Stimulated activated CD4-positive, alpha-beta T cell treated with anti-CD3 and anti-CD28 coated beads, TNF-alpha, amount 100 ng/mL, for 1 hour (primary cell): ENCODE measurements around the gene MTG2.

Experiments used
- DNase-seq, 3 donors: peaks; one replicate each; pipeline ENCODE4 v3.0.0-alpha.2; 2020; ENCODE audit warnings: low read depth in 3 of 3, low spot score in 1 of 3

The MTG2 gene

DNA sequence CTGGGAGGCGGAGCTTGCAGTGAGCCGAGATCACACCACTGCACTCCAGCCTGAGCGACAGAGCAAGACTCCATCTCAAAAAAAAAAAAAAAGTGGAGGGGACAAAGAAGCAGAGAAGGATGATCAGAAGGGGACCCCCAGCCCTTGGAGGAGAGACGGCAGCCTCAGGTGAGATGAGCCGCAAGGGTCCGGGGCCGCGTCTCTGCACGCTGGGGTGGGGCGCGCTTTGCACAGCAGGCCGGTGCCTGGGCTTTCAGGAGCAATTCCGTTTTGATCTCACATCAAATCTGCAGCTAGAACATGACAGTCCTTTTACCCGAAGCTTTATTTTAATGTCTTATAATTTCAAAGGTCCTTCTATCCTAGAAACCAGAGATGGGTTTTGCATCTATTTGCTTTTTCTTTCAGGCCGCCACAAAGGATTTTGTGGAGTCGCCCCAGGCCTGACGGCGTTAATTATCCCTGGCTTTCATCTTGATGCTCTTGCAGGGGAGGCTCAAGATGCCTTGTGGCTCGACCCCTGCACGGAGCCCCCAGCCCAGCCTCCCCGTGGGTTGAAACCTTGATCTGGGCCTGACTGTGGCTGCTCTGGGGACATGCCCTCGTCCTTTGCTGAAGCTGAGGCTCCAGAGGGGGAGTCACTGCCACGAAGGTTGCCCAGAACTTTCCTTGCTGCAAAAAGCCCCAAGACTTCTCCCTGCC is 20.0 kb downstream of the MTG2 start:
- no peak for DNase-seq

DNA sequence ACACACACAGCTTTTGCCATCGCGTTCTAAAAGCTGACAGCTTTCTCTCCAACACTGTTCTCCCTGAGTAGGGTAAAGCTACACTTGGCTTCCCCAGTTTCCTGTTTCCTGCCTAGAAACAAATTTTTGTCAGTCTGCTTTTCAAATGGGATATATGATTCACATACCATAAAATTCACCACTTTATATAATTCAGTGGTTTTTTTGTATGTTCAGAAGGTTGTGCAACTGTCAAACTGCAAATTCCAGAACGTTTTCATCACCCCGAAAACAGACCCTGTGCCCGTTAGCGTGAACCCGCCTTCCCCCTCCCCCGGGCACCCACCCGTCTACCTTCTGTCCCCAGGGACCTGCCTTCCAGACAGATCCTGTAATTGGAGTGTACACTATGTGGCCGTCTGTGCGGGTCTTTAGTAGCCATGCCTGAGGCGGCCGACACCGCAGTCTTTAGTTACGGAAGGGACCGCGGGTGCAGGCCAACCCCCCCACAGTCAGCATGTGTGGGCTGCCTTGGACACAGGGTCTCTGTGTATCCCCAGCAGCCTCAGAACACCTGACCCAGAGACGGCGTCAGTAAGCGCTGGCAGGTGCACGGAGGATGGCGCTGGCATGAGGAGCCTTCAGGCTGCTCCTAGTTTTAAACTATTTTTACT is 20.7 kb downstream of the MTG2 start:
- DNase-seq: no peak

DNA sequence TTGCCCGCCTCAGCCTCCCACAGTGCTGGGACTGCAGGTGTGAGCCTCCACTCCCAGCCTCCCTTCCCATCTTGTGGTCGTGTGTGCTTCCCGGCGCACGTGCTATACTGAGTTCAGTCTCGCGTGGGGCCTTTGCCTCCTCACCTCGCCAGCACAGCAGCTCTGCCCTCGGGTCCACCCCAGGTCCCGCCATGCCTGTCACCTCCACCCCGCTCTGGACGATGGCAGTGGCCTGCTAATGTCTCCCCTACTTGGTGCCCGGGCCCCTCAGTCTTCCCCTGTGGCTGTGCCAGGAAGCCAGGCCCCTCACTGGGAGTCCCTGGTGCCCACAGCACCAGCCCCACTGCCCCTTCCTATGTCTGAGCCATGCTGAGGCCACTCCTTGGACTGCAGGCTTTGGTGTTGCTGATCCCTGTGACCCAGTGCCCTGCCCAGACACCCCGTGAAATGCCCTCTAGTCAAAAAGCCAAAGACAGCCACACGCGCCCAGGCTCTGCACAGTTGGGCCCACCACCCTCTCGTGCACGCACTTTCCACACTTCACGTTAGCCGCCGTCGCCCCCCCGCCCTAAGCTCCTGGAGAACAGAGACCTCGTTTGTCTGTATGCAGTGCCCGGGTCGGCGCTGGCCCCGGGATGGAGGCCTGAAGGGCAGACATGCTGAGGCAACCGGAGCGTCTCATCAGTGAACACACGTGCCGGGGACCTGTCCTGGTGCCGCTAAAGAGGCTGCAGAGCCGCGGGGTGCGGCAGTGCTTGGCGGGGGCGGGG is 23.0 kb downstream of the MTG2 start:
- no peak for DNase-seq

DNA sequence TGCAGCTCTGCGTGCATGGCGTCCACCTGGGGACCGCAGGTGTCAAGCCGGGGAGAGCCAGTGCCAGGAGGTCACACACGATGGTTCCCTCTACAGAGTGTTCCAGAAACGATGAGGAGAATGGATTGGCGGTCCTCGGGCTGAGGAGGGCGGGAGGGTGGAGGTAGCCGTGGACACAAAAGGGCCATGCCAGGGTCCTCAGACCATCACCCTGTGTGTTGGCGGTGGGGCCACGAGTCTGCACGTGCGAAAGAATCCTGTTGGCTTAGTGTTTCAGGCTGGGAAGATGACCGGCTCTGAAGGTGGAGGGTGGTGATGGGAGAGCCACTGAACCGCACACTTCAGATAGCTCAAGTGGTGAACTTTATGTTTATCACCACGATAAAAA is 23.6 kb downstream of the MTG2 start:
- no peak for DNase-seq

DNA sequence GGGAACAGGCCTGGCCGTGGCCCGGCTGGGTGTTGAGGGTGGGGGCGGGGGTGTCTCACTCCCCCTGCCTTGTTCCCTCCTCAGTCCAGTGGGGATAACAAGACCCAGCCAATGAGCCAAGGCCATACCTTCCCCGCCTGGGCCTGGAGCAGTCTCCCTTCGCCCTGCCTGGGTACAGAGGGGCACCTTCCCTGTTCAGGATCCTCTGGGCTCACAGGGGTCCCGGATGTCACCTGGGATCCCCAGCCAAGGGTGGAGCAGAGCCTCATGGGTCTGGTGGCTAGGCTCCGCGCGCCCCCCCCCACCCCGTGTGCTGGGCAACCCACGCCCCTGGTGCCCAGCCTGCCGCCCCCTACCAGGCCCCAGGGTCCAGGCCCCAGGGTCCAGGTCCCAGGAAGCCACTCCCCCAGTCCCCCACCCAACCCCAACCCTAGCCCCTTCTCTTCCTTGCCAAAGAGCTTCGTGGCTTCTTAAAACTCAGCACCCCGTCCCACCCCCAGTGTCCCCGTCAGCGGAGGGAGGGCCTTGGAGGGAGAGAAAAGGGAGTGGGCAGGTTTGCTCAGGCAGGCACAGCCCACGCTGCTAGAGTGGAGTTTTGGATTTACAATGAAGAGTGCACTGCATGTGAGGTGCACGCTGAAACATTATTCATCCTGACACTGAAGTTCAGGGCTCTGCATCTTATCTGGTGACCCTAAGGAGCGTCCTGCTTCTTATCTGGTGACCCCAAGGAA is 25.4 kb downstream of the MTG2 start:
- DNase-seq: no peak

DNA sequence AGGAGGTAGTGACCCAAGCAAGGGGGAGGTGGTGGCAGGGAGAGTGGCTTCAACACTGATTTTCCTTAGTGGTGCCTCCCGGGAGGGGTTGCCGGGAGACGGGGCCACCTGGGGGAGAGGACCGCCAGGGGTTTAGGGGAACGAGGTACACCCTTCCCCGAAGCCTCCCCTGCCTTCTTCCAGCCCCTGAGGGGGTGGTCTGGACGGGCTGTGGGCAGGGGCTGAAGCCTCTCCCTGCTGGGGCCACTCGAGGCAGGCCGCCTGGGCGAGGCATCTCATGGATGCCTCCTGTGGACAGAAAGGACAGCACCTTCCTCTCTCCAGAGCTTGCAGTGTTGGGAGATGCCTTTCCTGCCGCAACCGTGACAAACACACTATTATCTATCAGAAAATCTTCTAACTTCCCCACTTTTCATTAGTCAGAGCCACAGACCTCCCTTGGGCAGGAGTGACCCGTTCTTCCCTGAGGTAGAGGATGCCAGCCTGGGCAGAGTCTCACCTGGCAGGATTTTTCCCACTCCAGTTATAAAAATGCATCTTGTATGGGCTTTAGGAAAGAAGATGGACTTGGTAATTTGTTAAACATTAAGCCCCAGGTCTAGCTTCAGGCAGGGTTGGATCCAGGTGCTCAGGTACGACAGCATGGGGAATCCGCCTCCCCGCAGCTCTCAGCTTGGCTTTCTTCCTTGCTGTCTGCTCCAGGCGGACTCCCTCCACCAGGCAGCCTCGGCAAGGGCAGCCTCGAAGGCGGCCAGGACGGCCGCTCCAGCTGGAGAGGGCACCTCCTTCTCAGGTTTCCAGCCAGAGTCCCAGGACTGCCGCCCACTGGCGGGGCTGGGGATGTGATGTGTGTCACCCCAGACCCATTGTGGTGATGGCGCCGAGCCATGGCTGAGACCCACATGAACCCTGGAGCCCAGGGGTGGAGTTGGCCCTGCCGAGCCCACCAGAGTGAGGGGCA is 26.2 kb downstream of the MTG2 start:
- DNase-seq: no peak

DNA sequence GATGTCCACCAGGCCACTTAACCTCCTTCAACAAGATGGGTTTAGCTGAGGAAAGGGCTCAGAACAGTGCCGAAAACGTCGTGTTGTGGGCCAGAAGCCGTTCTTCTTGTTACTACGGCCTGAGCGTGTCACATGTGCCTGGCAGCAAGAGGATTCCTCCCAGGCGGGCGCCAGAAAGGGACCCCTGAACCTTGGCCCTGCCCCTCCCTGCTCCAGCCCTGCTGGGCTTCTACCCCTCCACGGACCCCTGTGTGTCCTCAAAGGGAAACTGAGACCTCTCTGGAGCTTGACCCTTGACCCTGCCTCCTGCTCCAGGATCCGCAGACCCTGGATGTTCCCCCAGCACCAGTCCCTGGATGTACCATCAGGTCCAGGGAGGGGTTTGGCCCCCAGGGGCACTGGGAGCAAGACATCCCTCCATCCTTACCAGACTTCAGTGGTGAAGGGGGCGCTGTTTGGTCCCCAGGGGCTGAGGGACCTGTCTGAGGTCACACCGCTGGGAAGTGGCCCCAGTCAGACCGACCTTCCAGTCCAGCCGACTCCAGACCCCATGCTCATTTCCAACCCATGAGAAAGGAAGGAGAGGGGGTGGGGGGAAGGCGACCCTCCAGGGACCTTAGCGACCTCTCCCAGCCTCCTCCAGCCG is 27.1 kb downstream of the MTG2 start:
- no peak for DNase-seq

DNA sequence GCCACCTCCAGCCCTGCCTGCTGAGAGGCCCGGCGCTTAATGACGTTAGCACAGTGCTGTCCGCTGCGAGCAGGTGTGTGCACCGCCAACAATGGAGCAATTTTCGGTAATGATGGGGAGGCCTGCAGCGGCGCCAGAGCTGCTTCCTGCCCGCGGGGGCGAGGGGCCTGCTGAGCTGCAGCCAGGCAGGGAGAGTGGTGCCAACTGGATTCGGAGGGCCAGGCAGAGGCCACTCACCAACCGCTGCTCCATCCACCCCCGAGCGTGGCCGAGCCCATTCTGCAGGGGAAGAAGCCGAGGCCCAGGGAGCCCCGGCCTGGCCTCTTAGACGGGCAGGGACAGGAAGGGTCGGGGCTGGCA is 27.6 kb downstream of the MTG2 start:
- DNase-seq: no peak

DNA sequence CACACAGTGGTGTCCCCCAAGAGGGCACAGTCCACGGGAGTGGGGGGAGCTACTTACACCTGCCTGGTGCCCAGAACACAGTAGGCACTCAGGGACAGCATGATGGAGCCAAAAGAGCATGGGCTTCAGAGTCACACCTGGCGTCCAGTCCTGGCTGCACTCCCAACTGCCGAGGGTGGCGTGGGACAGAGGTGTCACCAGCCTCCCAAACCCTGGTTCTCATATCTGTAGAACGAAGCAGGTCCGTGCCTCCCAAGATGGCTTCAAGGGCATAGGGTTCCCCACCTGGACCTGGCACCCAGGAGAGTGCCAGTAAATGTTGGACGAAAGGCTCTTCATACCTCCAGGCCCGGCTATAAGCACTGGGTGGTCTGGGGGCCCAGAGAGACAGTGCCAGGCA is 28.4 kb downstream of the MTG2 start:
- DNase-seq: no peak

DNA sequence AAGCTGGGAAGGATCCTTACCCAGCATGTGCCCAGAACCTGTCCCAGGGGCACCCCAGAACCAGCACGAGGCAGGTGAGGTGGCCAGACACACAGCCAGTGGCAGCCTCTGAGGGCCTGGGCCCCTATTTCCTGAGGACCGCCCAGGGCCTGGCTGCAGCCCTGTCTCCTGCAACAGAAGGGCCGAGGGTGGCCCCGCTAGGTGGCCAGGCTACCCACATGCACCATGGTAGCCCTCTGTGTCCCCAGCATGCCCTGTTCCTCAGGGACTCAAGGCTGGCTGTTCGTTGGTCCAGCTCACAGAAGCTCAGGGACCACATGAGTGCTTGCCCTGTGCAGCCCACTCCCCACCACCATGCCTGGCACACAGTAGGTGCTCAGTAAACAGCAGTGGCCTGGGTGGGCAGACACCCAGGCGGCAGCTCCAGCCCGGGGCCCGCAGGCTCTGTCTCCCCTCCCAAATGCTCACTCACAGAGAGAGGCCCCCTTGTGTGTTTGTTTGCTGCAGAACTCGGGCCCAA is 29.0 kb downstream of the MTG2 start:
- no peak for DNase-seq

DNA sequence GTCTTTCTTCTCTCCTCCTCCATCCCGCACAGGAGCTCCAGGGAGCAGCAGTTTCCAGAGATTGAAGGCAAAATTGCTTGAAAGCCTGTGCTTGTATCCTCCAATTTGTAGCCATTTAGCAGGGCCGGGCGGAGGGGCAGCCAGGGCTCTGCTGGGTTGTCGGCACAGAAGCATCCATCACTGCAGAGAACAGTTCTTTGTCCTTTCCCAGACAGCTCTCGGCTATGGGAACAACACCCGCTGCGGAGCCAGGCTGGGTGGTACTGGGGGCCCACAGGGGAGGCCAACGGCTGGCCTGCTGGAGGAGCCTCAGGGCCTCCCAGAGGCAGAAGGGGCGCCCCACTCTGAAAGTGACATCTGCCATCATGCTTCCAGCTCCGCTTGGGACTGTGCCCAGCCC is 29.5 kb downstream of the MTG2 start:
- no peak for DNase-seq

DNA sequence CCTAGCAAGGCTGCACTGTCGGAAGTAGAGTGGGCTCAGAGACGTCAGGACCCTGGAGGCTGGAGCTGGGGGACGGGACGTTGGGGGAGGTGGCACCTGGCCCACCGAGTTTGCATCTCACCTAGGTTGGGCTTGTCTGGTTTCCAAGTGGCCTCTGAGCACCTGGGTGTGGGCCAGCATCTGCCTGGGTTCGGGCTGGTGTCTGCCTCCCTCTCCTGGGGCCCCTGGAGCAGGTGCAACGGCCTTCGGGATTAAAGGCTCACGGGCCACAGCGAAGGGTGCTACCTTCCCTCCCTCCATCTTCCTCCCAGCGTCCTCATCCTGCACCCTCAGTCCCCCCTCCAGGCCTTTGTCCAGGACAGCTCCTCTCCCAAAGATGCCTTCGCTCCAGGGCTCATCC is 31.2 kb downstream of the MTG2 start:
- DNase-seq: no peak

DNA sequence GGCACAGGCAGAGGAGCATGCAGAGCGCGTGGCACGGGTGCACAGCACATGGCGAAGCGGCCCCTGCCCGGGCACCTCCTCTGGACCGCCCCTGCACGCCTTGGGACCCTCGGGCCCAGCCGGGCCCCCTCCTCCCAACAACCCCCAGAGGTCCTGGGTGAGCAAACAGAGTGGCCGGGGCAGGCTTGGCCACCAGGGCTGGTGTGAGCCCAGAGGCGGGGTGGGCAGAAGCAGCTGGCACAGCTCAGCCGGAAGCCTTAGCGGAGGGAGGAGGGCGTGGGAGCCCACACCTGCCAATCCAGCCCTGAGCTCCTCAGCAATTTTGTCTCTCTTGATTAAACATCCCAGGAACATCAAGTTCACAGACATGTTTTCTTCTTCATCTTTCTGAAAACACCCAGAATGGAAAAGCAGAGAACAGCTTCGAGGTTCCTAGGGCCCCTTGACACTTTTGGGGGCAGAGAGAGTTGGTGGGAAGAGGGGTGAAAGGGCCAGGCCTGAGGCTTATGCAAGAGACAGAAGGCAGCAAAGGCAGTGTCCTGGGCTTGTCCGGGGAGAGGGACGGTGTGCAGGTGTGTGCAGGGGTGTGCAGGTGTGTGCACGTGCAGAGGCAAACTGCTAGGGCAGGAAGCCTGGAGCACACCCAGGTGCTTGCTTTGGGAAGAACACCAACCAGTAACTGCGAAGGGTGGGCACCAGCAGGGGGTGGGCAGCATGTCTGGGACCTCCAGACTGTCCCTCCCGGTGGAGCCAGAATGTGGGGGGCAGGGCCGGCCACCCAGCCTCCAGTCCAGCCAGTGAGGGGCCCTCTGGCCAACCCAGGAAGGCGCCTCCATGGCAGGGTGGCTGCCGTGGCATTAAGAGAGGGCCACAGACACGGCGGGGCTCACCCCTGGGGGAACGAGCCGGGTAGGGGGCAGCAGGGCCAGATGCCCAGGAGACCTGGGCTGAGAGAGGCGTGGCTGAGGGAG is 32.5 kb downstream of the MTG2 start:
- no peak for DNase-seq

DNA sequence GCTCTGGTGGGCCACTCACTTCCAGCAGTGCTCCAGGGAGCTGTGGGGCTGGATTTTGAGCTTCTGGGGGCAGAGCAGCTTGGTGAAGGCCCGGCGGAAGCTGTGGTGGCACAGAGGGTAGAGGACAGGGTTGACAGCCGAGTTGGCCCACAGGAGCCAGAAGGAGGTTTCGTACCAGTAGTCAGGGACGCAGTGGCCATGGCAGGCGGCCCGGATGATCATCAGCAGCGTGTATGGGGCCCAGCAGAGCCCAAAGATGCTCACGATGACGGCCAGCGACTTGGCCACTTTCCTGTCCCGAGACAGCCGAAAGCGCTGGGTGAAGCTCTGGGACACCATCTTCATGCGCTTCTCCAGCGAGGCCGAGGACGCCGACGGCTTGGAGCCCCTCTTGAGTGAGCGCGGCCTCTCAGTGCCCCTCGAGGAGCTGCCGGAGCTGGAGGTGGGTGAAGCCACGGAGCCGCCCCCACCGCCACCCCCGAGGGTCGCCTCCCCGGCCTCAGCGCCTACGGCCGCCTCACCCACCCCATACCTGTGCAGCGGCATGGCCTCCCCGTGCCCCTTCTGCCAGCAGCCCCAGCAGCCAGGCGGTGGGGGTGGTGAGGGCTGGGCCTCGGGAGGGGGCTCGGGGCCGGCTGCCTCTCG is 33.3 kb downstream of the MTG2 start:
- DNase-seq: no peak

DNA sequence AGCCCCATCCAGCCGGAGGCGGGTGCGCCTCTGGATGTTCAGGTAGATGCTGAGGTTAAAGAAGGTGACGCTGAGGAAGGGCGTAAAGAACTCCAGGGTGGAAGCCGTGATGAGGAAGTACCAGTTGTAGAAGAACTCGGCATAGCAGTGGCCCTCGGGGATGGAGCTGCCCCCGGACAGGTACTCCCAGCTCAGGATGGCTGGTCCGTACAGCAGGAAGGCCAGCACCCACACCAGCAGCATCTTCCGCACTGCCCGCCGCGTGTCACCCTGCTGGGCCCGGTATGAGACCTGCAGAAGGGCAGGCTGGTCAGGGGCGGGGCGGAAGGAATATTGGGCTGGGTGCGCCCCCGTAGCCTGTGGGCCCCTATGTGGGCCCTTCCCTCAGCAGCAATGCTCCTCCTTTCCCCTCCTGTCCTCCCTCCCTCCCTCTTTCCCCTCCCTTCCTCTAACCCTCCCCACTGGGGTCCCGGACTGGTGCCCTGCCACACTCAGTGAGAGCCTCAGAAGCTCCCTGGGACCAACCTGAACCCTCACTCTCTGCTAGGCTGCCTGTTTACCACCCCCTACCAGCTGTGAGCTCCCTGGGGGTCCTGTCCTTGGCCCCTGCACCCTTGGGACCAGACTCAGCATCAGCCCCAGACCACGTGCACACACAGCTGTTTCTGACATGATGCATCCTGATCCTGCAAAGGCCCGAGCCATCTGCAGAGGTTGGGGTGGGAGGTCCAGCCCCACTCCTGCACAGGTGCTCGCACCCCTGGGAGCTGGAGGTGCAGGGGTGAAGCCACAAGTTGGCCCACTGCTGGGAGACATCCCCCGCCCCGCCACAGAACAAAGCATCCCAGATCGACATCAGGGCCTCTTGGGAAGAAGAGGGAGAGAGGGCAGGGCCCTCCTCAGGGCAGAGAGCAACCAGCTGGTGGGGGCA is 34.1 kb downstream of the MTG2 start:
- DNase-seq: no peak

DNA sequence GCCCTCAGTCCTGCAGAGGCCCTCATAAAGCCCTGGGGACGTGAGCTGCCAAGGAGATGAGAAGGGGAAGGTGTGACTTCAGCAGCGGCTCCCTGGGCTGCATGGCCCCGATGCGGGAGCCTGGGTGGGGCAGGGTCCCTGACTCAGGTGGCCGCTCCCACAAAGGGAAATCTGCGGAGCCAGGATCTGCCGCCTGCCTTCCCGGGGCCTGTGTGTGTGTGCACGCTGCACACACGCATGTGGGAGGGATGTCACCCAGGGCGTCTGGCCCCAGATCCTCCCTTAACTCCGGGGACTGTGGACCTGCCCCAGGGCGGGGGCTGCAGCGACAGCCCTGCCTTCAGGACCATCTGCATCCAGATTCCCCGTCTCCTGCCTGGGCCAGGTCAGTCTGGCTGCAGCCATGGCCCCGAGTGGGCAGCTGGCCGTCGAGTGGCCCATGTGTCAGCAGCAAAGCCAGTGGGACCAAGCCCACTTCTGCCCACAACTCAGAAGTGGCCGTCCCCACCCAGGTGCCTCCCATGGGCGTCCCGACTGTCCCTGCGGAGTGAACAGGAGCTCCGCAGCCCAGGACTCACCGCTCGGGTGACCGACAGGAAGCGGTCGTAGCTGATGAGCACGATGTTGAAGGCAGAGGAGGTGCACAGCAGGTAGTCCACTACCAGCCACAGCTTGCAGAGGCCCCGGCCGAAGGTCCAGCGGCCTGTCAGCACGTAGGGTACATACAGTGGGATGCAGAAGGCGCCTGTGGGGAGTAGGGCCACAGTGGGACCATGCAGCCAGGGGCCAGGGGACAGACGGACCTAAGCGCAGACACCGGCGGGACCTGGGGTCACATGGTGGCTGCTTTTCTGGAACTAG is 35.3 kb downstream of the MTG2 start:
- DNase-seq: no peak
